ENCODE data around the gene ZFAND3. TPM values are rescaled to one million over a fixed set of nuclear protein-coding genes. Genes with fewer than 3 reads are reported as not detected.

ZFAND3 gene
- polyA plus RNA-seq, 3 donors: 11.5 to 21.1 (median 11.7) TPM

DNA sequence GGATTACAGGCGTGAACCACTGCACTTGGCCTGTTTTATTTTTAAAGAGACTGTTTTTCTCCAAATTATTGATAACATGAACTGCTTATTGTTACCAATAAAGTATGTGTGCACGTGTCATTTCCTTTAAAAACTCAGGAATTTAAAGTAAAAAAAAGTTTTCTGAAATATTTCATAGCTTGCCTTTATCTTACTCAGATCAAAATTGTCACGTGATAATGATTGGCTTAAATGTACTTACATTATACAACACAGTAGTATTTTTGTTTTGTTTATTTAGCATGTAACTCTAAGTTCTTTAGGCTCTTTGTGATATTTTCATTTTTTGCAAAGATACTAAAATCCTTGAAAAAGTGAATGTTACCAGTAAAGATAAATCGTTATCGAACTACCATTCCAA is 174.1 kb downstream of the ZFAND3 start:
- Histone ChIP-seq H3K27me3 (ENCODE audit: control insufficient read depth in 2 of 2, insufficient read depth in 2 of 2, low read length in 2 of 2) (no peaks in the 10 kb centered on the region), H3K9ac (ENCODE audit: insufficient read depth, low read length, poor library complexity, severe bottlenecking) (no peak overlapping the region), H2AFZ (ENCODE audit: insufficient read depth, low read depth, low read length, poor library complexity, severe bottlenecking) (no peak overlapping the region), H3K4me2 (replicated peaks; ENCODE audit: extremely low read depth, low read length, poor library complexity, severe bottlenecking) (no peak overlapping the region), H3K79me2 (ENCODE audit: insufficient read depth, low read length) (peaks cover 94% of the 10 kb centered on the region), H3K4me1 (ENCODE audit: control insufficient read depth in 1 of 2, insufficient read depth in 2 of 2, low read length in 2 of 2) (no peaks in the 10 kb centered on the region), H3K36me3 (replicated peaks in 1 of 2; ENCODE audit: control insufficient read depth in 1 of 2, insufficient read depth in 2 of 2, low read length in 2 of 2) (no peaks in the 10 kb centered on the region), H3K4me3 (replicated peaks in 1 of 3; ENCODE audit: low read depth in 2 of 3, low read length in 3 of 3) (no peak overlapping the region), H3K27ac (ENCODE audit: low read depth in 1 of 2, low read length in 2 of 2) (no peak overlapping the region), H3K9me3 (replicated peaks in 1 of 2; ENCODE audit: control insufficient read depth in 1 of 2, insufficient read depth in 1 of 2, low read length in 2 of 2) (no peaks in the 10 kb centered on the region), H4K20me1 (ENCODE audit: insufficient read depth, low read length) (peaks cover 97% of the 10 kb centered on the region)
- intact Hi-C loops (cut with micrococcal nuclease): no loop called here
- H3K4me3 Mint-ChIP-seq: no peak overlapping the region
- DNase-seq: no peak
- peaks cover 0 to 3% (median 0%) of the 10 kb centered on the region in 3 donors for H3K27me3 Mint-ChIP-seq (ENCODE audit: low read depth in 3 of 3)
- H3K27ac Mint-ChIP-seq: no peak overlapping the region
- no peak for TF ChIP-seq CTCF (IDR thresholded peaks at IDR 0.05)
- H3K4me1 Mint-ChIP-seq: no peaks in the 10 kb centered on the region
- H3K36me3 Mint-ChIP-seq: peaks cover 0 to 3% of the 10 kb centered on the region in 2 donors
- WGBS (ENCODE audit: insufficient coverage): 100% methylated on average over 1 of the region's 5 CpGs
- H3K9me3 Mint-ChIP-seq: peaks cover 0 to 3% (median 0%) of the 10 kb centered on the region in 7 donors

- no peaks in the 10 kb centered on the region for H3K27me3 ChIP-seq (ENCODE audit: control insufficient read depth in 2 of 2, insufficient read depth in 2 of 2, low read length in 2 of 2)
- no CpG with 5 or more reads among the region's 2 CpGs for WGBS (ENCODE audit: insufficient coverage)
- no peaks in the 10 kb centered on the region for H3K4me1 Mint-ChIP-seq
- no peaks in the 10 kb centered on the region for H3K9me3 ChIP-seq (replicated peaks in 1 of 2; ENCODE audit: control insufficient read depth in 1 of 2, insufficient read depth in 1 of 2, low read length in 2 of 2)
- H3K27ac Mint-ChIP-seq: no peak overlapping the region
- no peak overlapping the region for H3K4me2 ChIP-seq (replicated peaks; ENCODE audit: extremely low read depth, low read length, poor library complexity, severe bottlenecking)
- no peaks in the 10 kb centered on the region for H3K36me3 ChIP-seq (replicated peaks in 1 of 2; ENCODE audit: control insufficient read depth in 1 of 2, insufficient read depth in 2 of 2, low read length in 2 of 2)
- no peak overlapping the region for H3K9ac ChIP-seq (ENCODE audit: insufficient read depth, low read length, poor library complexity, severe bottlenecking)
- H3K27ac ChIP-seq (ENCODE audit: low read depth in 1 of 2, low read length in 2 of 2): no peak overlapping the region
- peaks cover 0 to 3% of the 10 kb centered on the region in 2 donors for H3K36me3 Mint-ChIP-seq
- no peak for DNase-seq
- H2AFZ ChIP-seq (ENCODE audit: insufficient read depth, low read depth, low read length, poor library complexity, severe bottlenecking): no peak overlapping the region
- peaks cover 97% of the 10 kb centered on the region for H4K20me1 ChIP-seq (ENCODE audit: insufficient read depth, low read length)
- peaks cover 0 to 3% (median 0%) of the 10 kb centered on the region in 7 donors for H3K9me3 Mint-ChIP-seq
- intact Hi-C loops (cut with micrococcal nuclease): no loop called here
- H3K79me2 ChIP-seq (ENCODE audit: insufficient read depth, low read length): peaks cover 92% of the 10 kb centered on the region
- no peak overlapping the region for H3K4me3 Mint-ChIP-seq
- no peak overlapping the region for H3K4me3 ChIP-seq (replicated peaks in 1 of 3; ENCODE audit: low read depth in 2 of 3, low read length in 3 of 3)
- no peak for TF ChIP-seq CTCF (IDR thresholded peaks at IDR 0.05)
- peaks cover 0 to 3% (median 0%) of the 10 kb centered on the region in 3 donors for H3K27me3 Mint-ChIP-seq (ENCODE audit: low read depth in 3 of 3)
- H3K4me1 ChIP-seq (ENCODE audit: control insufficient read depth in 1 of 2, insufficient read depth in 2 of 2, low read length in 2 of 2): no peaks in the 10 kb centered on the region
Measured at GRCh38 chr6:37994223-37994622, 174.7 kb downstream of the ZFAND3 start.

Data from CD14-positive monocyte (primary cell).